WTC11 (cell line): ENCODE data around the gene PPP5C. TPM values are rescaled to one million over a fixed set of nuclear protein-coding genes. Genes with fewer than 3 reads are reported as not detected.

Source experiments
- ATAC-seq: fragments of 200-7000 bp; cut with Tn5 transposase; 2 replicates; pipeline ENCODE4 v1.10.0; 2021; ENCODE audit warnings: mild to moderate bottlenecking, moderate library complexity
- CTCF ChIA-PET: fragments of 300-600 bp; sonication (Branson Sonifier 250); formaldehyde crosslinking; loops from one replicate; lab custom pipeline; 2021; ENCODE audit warnings: antibody characterized with exemption; lab: Charles Lee
- POLR2A ChIA-PET: fragments of 350-600 bp; sonication (Branson Sonifier 250); formaldehyde crosslinking; loops from one replicate; lab custom pipeline; 2021; ENCODE audit warnings: antibody characterized with exemption; lab: Charles Lee
- DNase-seq: peaks from one replicate; pipeline ENCODE4 v3.0.0; 2021; ENCODE audit warnings: low spot score
- H3K27ac Mint-ChIP-seq: 2 replicates; pipeline ENCODE4 v1.8.0; 2021; ENCODE audit warnings: mixed read lengths
- H3K27me3 Mint-ChIP-seq: 2 replicates; pipeline ENCODE4 v1.8.0; 2021; ENCODE audit warnings: low read depth, mild to moderate bottlenecking, moderate library complexity, mixed read lengths
- H3K36me3 Mint-ChIP-seq: 2 replicates; pipeline ENCODE4 v1.8.0; 2021; ENCODE audit warnings: mixed read lengths
- H3K4me1 Mint-ChIP-seq: 2 replicates; pipeline ENCODE4 v1.8.0; 2022; ENCODE audit warnings: mixed read lengths
- H3K4me3 Mint-ChIP-seq: 2 replicates; pipeline ENCODE4 v1.8.0; 2021; ENCODE audit warnings: mild to moderate bottlenecking, moderate library complexity, mixed read lengths
- H3K9me3 Mint-ChIP-seq: 2 replicates; pipeline ENCODE4 v1.8.0; 2021; ENCODE audit warnings: mixed read lengths
- ETV6 ChIP-seq: sonication (generic); formaldehyde crosslinking; IDR thresholded peaks from 2 replicates; pipeline ENCODE4 v1.8.1; 2022; ENCODE audit warnings: mild to moderate bottlenecking, missing genetic modification reagents
- GRHL2 ChIP-seq: fragments of 250-450 bp; sonication (Bioruptor Pico); IDR thresholded peaks from 2 replicates; pipeline ENCODE4 v1.8.0; 2022; ENCODE audit warnings: mild to moderate bottlenecking, moderate library complexity; ENCODE audit not compliant: insufficient replicate concordance, severe bottlenecking
- NR1H2 ChIP-seq: sonication (generic); formaldehyde crosslinking; IDR thresholded peaks from 2 replicates; pipeline ENCODE4 v1.9.0; 2021; ENCODE audit warnings: mild to moderate bottlenecking, moderate library complexity, missing genetic modification reagents
- NR2C2 ChIP-seq: sonication (generic); formaldehyde crosslinking; IDR thresholded peaks from 2 replicates; pipeline ENCODE4 v1.8.0; 2022; ENCODE audit warnings: mild to moderate bottlenecking, missing genetic modification reagents
- SMAD3 ChIP-seq: sonication (generic); formaldehyde crosslinking; IDR thresholded peaks from 2 replicates; pipeline ENCODE4 v1.8.0; 2022; ENCODE audit warnings: missing genetic modification reagents, mild to moderate bottlenecking, borderline replicate concordance
- TCF7 ChIP-seq: sonication (generic); formaldehyde crosslinking; IDR thresholded peaks from 2 replicates; pipeline ENCODE4 v1.8.0; 2022; ENCODE audit warnings: mild to moderate bottlenecking, low read depth, missing genetic modification reagents, moderate library complexity
- ZNF138 ChIP-seq: sonication (generic); formaldehyde crosslinking; conservative IDR thresholded peaks from 2 replicates; pipeline ENCODE4 v1.8.1; 2022; ENCODE audit warnings: mild to moderate bottlenecking, moderate library complexity, missing genetic modification reagents
- ZNF317 ChIP-seq: sonication (generic); formaldehyde crosslinking; IDR thresholded peaks from 2 replicates; pipeline ENCODE4 v1.8.1; 2023; ENCODE audit warnings: low read depth, mild to moderate bottlenecking, moderate library complexity, missing genetic modification reagents, borderline replicate concordance
- total RNA-seq: library from RNA; stranded (reverse); gene quantifications from 3 replicates; pipeline ENCODE4 v1.2.3, GENCODE V29; 2021
- TF ChIP-seq, protein P1 (sequence below): sonication (generic); formaldehyde crosslinking; IDR thresholded peaks from 2 replicates; pipeline ENCODE4 v1.8.1; 2023; ENCODE audit warnings: mild to moderate bottlenecking, missing genetic modification reagents, borderline replicate concordance
- TF ChIP-seq, protein P2 (sequence below): sonication (generic); formaldehyde crosslinking; IDR thresholded peaks from 2 replicates; pipeline ENCODE4 v1.8.1; 2023; ENCODE audit warnings: mild to moderate bottlenecking, missing genetic modification reagents, moderate library complexity
- TF ChIP-seq, protein P3 (sequence below): fragments of 250-450 bp; sonication (Bioruptor Pico); IDR thresholded peaks from 2 replicates; pipeline ENCODE4 v1.9.0; 2021; ENCODE audit warnings: moderate library complexity, mild to moderate bottlenecking, inconsistent platforms, borderline replicate concordance
- TF ChIP-seq, protein P4 (sequence below): fragments of 250-450 bp; sonication (Bioruptor Pico); IDR thresholded peaks from 2 replicates; pipeline ENCODE4 v1.9.0; 2021; ENCODE audit warnings: mild to moderate bottlenecking, borderline replicate concordance
- TF ChIP-seq, protein P5 (sequence below): sonication (generic); formaldehyde crosslinking; conservative IDR thresholded peaks from 2 replicates; pipeline ENCODE4 v1.8.1; 2023; ENCODE audit warnings: mild to moderate bottlenecking, low read depth, missing genetic modification reagents, moderate library complexity
- TF ChIP-seq, protein P6 (sequence below): sonication (generic); formaldehyde crosslinking; IDR thresholded peaks from 2 replicates; pipeline ENCODE4 v1.8.0; 2022; ENCODE audit warnings: missing genetic modification reagents
- TF ChIP-seq, protein P7 (sequence below): sonication (generic); formaldehyde crosslinking; IDR thresholded peaks from 2 replicates; pipeline ENCODE4 v1.8.0; 2023; ENCODE audit warnings: missing genetic modification reagents

Gene PPP5C
- total RNA-seq, 1 experiment from 2014 or later = 107 TPM

DNA sequence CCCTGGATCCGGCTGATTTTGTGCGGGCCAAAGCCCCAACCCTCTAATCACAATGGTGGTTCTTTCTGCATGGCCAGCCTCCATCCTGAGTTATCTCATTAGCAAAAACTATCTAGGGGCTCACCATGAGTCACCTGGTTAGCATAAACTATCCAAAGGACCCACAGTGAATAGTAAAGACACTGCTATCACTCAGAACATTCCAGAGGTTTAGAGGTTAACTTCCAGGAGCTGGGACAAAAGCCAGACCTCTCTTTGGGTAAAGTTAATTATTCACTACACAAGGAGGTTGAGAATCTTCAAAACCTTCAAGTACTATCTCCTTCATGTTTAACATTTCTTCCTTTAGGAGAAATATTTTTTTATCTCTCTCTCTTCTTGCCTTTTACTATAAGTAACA lies 18.8 kb upstream of the PPP5C start:
- ChIA-PET POLR2A (no interaction called here), CTCF (no interaction called here)
- DNase-seq (no peak), ATAC-seq (no peak)
- Mint-ChIP-seq H3K4me3 (no peak overlapping the region), H3K36me3 (peaks cover 67% of the 10 kb centered on the region), H3K27me3 (no peaks in the 10 kb centered on the region; the same call in 1 of the 2 replicates), H3K27ac (no peak overlapping the region), H3K9me3 (peaks cover 46% of the 10 kb centered on the region), H3K4me1 (no peaks in the 10 kb centered on the region)
- TF ChIP-seq GRHL2 (CRISPR knock-in tag) (no peak), NR2C2 (CRISPR knock-in tag) (no peak), ZNF138 (no peak), NR1H2 (CRISPR knock-in tag) (no peak), SMAD3 (CRISPR knock-in tag) (no peak)
- TF ChIP-seq, protein P1, sequence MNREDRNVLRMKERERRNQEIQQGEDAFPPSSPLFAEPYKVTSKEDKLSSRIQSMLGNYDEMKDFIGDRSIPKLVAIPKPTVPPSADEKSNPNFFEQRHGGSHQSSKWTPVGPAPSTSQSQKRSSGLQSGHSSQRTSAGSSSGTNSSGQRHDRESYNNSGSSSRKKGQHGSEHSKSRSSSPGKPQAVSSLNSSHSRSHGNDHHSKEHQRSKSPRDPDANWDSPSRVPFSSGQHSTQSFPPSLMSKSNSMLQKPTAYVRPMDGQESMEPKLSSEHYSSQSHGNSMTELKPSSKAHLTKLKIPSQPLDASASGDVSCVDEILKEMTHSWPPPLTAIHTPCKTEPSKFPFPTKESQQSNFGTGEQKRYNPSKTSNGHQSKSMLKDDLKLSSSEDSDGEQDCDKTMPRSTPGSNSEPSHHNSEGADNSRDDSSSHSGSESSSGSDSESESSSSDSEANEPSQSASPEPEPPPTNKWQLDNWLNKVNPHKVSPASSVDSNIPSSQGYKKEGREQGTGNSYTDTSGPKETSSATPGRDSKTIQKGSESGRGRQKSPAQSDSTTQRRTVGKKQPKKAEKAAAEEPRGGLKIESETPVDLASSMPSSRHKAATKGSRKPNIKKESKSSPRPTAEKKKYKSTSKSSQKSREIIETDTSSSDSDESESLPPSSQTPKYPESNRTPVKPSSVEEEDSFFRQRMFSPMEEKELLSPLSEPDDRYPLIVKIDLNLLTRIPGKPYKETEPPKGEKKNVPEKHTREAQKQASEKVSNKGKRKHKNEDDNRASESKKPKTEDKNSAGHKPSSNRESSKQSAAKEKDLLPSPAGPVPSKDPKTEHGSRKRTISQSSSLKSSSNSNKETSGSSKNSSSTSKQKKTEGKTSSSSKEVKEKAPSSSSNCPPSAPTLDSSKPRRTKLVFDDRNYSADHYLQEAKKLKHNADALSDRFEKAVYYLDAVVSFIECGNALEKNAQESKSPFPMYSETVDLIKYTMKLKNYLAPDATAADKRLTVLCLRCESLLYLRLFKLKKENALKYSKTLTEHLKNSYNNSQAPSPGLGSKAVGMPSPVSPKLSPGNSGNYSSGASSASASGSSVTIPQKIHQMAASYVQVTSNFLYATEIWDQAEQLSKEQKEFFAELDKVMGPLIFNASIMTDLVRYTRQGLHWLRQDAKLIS = no peak
- TF ChIP-seq, protein P2, sequence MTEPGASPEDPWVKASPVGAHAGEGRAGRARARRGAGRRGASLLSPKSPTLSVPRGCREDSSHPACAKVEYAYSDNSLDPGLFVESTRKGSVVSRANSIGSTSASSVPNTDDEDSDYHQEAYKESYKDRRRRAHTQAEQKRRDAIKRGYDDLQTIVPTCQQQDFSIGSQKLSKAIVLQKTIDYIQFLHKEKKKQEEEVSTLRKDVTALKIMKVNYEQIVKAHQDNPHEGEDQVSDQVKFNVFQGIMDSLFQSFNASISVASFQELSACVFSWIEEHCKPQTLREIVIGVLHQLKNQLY (CRISPR knock-in tag) = no peak

DNA sequence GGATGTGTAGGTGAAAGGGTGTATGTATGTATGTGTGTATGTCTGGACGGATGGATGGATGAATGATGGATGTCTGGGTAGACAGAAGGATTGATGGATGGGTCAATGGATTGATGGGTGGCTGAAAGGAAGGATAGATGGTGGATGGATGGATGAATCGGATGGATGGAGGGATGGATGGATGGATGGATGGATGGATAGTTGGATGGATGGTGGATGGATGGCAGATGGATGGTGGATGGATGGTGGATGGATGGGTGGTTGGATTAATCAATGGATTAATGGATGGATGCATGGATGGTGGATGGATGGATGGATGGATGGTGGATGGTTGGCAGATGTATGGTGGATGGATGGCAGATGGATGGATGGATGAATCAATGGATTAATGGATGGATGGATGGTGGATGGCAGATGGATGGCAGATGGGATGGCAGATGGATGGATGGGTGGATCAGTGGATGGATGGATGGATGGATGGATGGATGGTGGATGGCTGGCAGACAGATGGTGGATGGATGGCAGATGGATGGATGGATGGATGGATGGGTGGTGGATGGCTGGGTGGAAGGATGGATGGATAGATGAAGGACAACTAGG lies 16.5 kb upstream of the PPP5C start:
- H3K27me3 Mint-ChIP-seq = no peaks in the 10 kb centered on the region; the same call in 1 of the 2 replicates

More for the DNA sequence above, 16.5 kb upstream of the PPP5C start:
- DNase-seq (no peak), ATAC-seq (no peak)
- Mint-ChIP-seq H3K9me3 (peaks cover 43% of the 10 kb centered on the region), H3K36me3 (peaks cover 51% of the 10 kb centered on the region), H3K27ac (no peak overlapping the region), H3K4me1 (no peaks in the 10 kb centered on the region), H3K4me3 (no peak overlapping the region)
- POLR2A ChIA-PET = interaction anchor here (0.7 kb wide), 1 partner anchor 596 kb away, joined by 5 read pairs; no protein-coding TSS in a partner anchor
- TF ChIP-seq ETV6 (CRISPR knock-in tag) = no peak
- TF ChIP-seq, protein P3, sequence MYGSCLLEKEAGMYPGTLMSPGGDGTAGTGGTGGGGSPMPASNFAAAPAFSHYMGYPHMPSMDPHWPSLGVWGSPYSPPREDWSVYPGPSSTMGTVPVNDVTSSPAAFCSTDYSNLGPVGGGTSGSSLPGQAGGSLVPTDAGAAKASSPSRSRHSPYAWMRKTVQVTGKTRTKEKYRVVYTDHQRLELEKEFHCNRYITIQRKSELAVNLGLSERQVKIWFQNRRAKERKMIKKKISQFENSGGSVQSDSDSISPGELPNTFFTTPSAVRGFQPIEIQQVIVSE (CRISPR knock-in tag) = no peak
- no peak for TF ChIP-seq TCF7 (CRISPR knock-in tag)
- TF ChIP-seq, protein P4, sequence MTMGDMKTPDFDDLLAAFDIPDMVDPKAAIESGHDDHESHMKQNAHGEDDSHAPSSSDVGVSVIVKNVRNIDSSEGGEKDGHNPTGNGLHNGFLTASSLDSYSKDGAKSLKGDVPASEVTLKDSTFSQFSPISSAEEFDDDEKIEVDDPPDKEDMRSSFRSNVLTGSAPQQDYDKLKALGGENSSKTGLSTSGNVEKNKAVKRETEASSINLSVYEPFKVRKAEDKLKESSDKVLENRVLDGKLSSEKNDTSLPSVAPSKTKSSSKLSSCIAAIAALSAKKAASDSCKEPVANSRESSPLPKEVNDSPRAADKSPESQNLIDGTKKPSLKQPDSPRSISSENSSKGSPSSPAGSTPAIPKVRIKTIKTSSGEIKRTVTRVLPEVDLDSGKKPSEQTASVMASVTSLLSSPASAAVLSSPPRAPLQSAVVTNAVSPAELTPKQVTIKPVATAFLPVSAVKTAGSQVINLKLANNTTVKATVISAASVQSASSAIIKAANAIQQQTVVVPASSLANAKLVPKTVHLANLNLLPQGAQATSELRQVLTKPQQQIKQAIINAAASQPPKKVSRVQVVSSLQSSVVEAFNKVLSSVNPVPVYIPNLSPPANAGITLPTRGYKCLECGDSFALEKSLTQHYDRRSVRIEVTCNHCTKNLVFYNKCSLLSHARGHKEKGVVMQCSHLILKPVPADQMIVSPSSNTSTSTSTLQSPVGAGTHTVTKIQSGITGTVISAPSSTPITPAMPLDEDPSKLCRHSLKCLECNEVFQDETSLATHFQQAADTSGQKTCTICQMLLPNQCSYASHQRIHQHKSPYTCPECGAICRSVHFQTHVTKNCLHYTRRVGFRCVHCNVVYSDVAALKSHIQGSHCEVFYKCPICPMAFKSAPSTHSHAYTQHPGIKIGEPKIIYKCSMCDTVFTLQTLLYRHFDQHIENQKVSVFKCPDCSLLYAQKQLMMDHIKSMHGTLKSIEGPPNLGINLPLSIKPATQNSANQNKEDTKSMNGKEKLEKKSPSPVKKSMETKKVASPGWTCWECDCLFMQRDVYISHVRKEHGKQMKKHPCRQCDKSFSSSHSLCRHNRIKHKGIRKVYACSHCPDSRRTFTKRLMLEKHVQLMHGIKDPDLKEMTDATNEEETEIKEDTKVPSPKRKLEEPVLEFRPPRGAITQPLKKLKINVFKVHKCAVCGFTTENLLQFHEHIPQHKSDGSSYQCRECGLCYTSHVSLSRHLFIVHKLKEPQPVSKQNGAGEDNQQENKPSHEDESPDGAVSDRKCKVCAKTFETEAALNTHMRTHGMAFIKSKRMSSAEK (CRISPR knock-in tag) = no peak
- TF ChIP-seq, protein P5, sequence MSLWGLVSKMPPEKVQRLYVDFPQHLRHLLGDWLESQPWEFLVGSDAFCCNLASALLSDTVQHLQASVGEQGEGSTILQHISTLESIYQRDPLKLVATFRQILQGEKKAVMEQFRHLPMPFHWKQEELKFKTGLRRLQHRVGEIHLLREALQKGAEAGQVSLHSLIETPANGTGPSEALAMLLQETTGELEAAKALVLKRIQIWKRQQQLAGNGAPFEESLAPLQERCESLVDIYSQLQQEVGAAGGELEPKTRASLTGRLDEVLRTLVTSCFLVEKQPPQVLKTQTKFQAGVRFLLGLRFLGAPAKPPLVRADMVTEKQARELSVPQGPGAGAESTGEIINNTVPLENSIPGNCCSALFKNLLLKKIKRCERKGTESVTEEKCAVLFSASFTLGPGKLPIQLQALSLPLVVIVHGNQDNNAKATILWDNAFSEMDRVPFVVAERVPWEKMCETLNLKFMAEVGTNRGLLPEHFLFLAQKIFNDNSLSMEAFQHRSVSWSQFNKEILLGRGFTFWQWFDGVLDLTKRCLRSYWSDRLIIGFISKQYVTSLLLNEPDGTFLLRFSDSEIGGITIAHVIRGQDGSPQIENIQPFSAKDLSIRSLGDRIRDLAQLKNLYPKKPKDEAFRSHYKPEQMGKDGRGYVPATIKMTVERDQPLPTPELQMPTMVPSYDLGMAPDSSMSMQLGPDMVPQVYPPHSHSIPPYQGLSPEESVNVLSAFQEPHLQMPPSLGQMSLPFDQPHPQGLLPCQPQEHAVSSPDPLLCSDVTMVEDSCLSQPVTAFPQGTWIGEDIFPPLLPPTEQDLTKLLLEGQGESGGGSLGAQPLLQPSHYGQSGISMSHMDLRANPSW (CRISPR knock-in tag) = no peak
- TF ChIP-seq, protein P6, sequence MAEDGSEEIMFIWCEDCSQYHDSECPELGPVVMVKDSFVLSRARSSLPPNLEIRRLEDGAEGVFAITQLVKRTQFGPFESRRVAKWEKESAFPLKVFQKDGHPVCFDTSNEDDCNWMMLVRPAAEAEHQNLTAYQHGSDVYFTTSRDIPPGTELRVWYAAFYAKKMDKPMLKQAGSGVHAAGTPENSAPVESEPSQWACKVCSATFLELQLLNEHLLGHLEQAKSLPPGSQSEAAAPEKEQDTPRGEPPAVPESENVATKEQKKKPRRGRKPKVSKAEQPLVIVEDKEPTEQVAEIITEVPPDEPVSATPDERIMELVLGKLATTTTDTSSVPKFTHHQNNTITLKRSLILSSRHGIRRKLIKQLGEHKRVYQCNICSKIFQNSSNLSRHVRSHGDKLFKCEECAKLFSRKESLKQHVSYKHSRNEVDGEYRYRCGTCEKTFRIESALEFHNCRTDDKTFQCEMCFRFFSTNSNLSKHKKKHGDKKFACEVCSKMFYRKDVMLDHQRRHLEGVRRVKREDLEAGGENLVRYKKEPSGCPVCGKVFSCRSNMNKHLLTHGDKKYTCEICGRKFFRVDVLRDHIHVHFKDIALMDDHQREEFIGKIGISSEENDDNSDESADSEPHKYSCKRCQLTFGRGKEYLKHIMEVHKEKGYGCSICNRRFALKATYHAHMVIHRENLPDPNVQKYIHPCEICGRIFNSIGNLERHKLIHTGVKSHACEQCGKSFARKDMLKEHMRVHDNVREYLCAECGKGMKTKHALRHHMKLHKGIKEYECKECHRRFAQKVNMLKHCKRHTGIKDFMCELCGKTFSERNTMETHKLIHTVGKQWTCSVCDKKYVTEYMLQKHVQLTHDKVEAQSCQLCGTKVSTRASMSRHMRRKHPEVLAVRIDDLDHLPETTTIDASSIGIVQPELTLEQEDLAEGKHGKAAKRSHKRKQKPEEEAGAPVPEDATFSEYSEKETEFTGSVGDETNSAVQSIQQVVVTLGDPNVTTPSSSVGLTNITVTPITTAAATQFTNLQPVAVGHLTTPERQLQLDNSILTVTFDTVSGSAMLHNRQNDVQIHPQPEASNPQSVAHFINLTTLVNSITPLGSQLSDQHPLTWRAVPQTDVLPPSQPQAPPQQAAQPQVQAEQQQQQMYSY = no peak
- TF ChIP-seq ZNF317 (CRISPR knock-in tag) = no peak
- TF ChIP-seq, protein P7, sequence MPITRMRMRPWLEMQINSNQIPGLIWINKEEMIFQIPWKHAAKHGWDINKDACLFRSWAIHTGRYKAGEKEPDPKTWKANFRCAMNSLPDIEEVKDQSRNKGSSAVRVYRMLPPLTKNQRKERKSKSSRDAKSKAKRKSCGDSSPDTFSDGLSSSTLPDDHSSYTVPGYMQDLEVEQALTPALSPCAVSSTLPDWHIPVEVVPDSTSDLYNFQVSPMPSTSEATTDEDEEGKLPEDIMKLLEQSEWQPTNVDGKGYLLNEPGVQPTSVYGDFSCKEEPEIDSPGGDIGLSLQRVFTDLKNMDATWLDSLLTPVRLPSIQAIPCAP (CRISPR knock-in tag) = no peak
- CTCF ChIA-PET = no interaction called here
